ENCODE data around the gene ANKRD33B. TPM values are rescaled to one million over a fixed set of nuclear protein-coding genes. Genes with fewer than 3 reads are reported as not detected.

ANKRD33B gene
- total and polyA plus RNA-seq, 2 experiments from 2014 or later, result 0.71 to 1.5 TPM

DNA sequence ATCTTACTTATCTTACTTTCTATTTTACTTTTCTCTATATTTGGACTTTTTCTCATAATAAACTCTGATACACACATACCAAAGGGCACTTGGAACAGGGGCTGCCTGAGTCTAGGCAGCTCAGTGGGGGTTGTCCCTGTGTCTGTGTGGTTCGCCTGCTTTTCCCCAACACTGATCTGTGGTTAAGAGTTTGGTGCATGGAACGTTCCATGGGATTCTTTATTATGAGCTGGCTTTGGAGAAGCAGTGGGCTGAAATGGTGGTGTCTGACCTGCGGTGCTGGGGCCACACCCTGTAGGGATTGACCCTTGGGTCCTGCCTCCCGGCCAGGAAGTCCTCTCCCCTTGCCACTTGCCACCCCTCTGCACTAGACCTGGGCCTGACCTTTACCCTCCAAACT, 47.4 kb downstream of the ANKRD33B start:
- no peaks in the 10 kb centered on the region for H3K9me2 ChIP-seq (ENCODE audit: insufficient read depth)
- in situ Hi-C loops (cut with MboI), result no loop called here
- no peak for DNase-seq
- no peaks in the 10 kb centered on the region for H3K9me3 ChIP-seq (ENCODE audit: low read depth)
- H3F3A ChIP-seq (ENCODE audit: insufficient read depth), result 0 out of 2 replicates have a peak, but pooled peaks cover 4% of the 10 kb centered on the region
- TF ChIP-seq EZH2phosphoT487 (IDR thresholded peaks at IDR 0.05; ENCODE audit: insufficient read depth, low read depth), result no peak
- no peak for TF ChIP-seq EZH2 (IDR thresholded peaks at IDR 0.05; ENCODE audit: insufficient read depth, poor library complexity, severe bottlenecking)
- H3K27me3 ChIP-seq (replicated peaks; ENCODE audit: insufficient read depth), result no peaks in the 10 kb centered on the region
- no peak overlapping the region for H3K4me2 ChIP-seq (ENCODE audit: unreplicated experiment)
- no peak overlapping the region for H2AFZ ChIP-seq
- peaks cover 16% of the 10 kb centered on the region for H3K4me1 ChIP-seq (ENCODE audit: insufficient read depth)
- no peaks in the 10 kb centered on the region for H4K20me1 ChIP-seq (ENCODE audit: insufficient read depth)
- no peak overlapping the region for H3K4me3 ChIP-seq
- WGBS, 2 experiments (ENCODE audit: low coverage in 1 of 2, low lambda C conversion rate in 2 of 2, missing lambda C conversion rate in 2 of 2), result 81 to 89% methylated on average over 4 of the region's 4 CpGs
- H3K9ac ChIP-seq, result no peak overlapping the region
- H3K79me2 ChIP-seq (ENCODE audit: insufficient read depth), result no peaks in the 10 kb centered on the region
- H3K27ac ChIP-seq, result no peak overlapping the region
- H3K36me3 ChIP-seq (ENCODE audit: low read depth), result no peaks in the 10 kb centered on the region

DNA sequence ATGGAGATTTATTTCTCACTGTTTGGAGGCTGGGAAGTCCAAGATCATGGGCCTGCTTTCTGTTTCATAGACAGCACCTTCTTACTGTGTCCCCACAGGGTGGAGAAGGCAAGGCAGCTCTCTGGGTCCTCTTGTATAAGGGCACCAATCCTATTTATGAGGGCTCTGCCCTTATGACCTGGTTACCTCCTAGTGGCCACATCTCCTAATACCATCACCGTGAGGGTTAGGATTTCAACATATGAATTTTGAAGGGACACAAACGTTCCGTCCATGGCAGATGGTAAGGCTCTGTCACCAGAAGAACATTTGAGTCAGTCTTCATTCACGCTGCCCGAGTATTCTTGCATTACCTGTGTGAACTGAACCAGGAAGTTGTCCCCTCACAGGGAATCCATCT, 48.4 kb downstream of the ANKRD33B start:
- Histone ChIP-seq H2AFZ (no peak overlapping the region), H3K79me2 (ENCODE audit: insufficient read depth) (no peaks in the 10 kb centered on the region)

DNA sequence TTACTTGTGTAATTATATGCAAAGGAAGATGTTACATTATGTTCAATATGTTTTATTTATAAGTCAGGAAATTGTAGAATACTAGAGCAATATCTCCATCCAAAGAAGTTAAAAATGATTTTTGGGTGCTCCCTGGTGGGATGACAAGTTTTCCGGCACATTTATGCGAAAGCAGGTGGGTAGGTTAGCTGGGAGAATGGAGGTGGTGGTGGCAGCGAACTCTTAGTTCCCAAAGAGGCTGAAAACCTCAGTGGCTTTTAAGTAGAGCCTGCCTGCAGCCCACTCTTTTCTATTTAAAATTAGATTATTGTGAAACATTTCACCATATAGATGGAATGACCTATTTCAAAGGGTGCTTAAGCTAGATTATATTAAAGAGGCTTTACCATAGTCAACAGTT, 51.8 kb downstream of the ANKRD33B start:
- Histone ChIP-seq H3K27me3 (replicated peaks; ENCODE audit: insufficient read depth) (no peaks in the 10 kb centered on the region), H3K9me3 (ENCODE audit: low read depth) (no peaks in the 10 kb centered on the region), H3F3A (ENCODE audit: insufficient read depth) (no peaks in the 10 kb centered on the region), H3K9ac (no peak overlapping the region), H3K9me2 (ENCODE audit: insufficient read depth) (no peaks in the 10 kb centered on the region), H3K4me3 (no peak overlapping the region), H3K4me1 (ENCODE audit: insufficient read depth) (no peaks in the 10 kb centered on the region), H4K20me1 (ENCODE audit: insufficient read depth) (no peaks in the 10 kb centered on the region), H3K36me3 (ENCODE audit: low read depth) (no peaks in the 10 kb centered on the region), H3K4me2 (ENCODE audit: unreplicated experiment) (no peak overlapping the region), H3K79me2 (ENCODE audit: insufficient read depth) (no peaks in the 10 kb centered on the region), H2AFZ (no peak overlapping the region), H3K27ac (no peak overlapping the region)
- TF ChIP-seq EZH2 (IDR thresholded peaks at IDR 0.05; ENCODE audit: insufficient read depth, poor library complexity, severe bottlenecking), result no peak
- TF ChIP-seq EZH2phosphoT487 (IDR thresholded peaks at IDR 0.05; ENCODE audit: insufficient read depth, low read depth), result no peak
- 95 to 96% methylated on average over 3 of the region's 3 CpGs for WGBS, 2 experiments (ENCODE audit: low coverage in 1 of 2, low lambda C conversion rate in 2 of 2, missing lambda C conversion rate in 2 of 2)
- in situ Hi-C loops (cut with MboI), result no loop called here
- DNase-seq, result no peak

More for the DNA sequence above, 48.4 kb downstream of the ANKRD33B start:
- Histone ChIP-seq H3K9me3 (ENCODE audit: low read depth) (no peaks in the 10 kb centered on the region), H4K20me1 (ENCODE audit: insufficient read depth) (no peaks in the 10 kb centered on the region), H3K4me1 (ENCODE audit: insufficient read depth) (peaks cover 16% of the 10 kb centered on the region), H3K27me3 (replicated peaks; ENCODE audit: insufficient read depth) (no peaks in the 10 kb centered on the region), H3K27ac (no peak overlapping the region), H3K36me3 (ENCODE audit: low read depth) (no peaks in the 10 kb centered on the region), H3F3A (ENCODE audit: insufficient read depth) (0 out of 2 replicates have a peak, but pooled peaks cover 4% of the 10 kb centered on the region), H3K9ac (no peak overlapping the region), H3K9me2 (ENCODE audit: insufficient read depth) (no peaks in the 10 kb centered on the region), H3K4me3 (no peak overlapping the region), H3K4me2 (ENCODE audit: unreplicated experiment) (no peak overlapping the region)
- no peak for DNase-seq
- 75 to 79% methylated on average over 5 of the region's 5 CpGs for WGBS, 2 experiments (ENCODE audit: low coverage in 1 of 2, low lambda C conversion rate in 2 of 2, missing lambda C conversion rate in 2 of 2)
- TF ChIP-seq EZH2 (IDR thresholded peaks at IDR 0.05; ENCODE audit: insufficient read depth, poor library complexity, severe bottlenecking) (no peak), EZH2phosphoT487 (IDR thresholded peaks at IDR 0.05; ENCODE audit: insufficient read depth, low read depth) (no peak)
- in situ Hi-C loops (cut with MboI), result no loop called here

DNA sequence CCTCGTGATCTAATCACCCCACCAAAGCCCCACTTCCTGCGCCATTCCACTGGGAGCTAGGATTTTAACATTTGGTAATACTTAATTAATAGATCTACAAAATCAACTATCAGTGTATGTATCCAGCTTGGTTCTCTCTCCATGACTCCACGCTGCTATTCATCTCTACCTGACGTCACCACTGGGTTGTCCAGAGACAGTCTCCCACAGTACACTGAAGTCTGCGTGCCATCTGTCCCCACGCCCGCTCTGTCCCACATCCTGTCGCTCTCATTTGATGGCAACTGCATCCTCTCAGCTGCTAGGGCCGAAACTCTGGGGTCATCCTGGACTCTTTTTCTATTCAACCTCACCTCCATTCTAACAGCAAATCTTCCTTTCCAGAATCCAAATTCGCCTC, 53.2 kb downstream of the ANKRD33B start:
- TF ChIP-seq EZH2phosphoT487 (IDR thresholded peaks at IDR 0.05; ENCODE audit: insufficient read depth, low read depth), result no peak
- no peak for TF ChIP-seq EZH2 (IDR thresholded peaks at IDR 0.05; ENCODE audit: insufficient read depth, poor library complexity, severe bottlenecking)
- in situ Hi-C loops (cut with MboI), result no loop called here

DNA sequence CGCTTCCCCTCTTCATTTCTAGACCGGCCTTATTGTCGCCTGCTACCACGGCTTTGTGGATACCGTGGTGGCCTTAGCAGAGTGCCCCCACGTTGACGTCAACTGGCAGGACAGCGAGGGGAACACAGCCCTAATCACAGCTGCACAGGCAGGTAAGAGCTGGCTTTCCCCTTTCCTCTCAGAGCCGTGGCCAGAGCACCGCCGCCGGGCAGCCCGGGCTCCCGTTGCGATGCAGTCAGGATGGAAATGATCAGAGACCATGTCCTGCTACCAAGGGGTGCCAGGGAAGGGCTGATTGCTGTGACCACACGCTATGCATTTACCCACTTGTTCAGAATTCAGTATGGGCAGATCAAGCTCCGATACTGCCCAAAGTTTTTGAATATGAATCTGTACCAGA, 54.4 kb downstream of the ANKRD33B start:
- Histone ChIP-seq H3K36me3 (ENCODE audit: low read depth) (no peaks in the 10 kb centered on the region), H2AFZ (no peak overlapping the region), H3K9me3 (ENCODE audit: low read depth) (no peaks in the 10 kb centered on the region), H3K9ac (no peak overlapping the region), H3F3A (ENCODE audit: insufficient read depth) (no peaks in the 10 kb centered on the region), H4K20me1 (ENCODE audit: insufficient read depth) (no peaks in the 10 kb centered on the region), H3K27me3 (replicated peaks; ENCODE audit: insufficient read depth) (no peaks in the 10 kb centered on the region), H3K9me2 (ENCODE audit: insufficient read depth) (no peaks in the 10 kb centered on the region), H3K79me2 (ENCODE audit: insufficient read depth) (no peaks in the 10 kb centered on the region), H3K4me2 (ENCODE audit: unreplicated experiment) (no peak overlapping the region), H3K4me1 (ENCODE audit: insufficient read depth) (no peaks in the 10 kb centered on the region), H3K4me3 (no peak overlapping the region), H3K27ac (no peak overlapping the region)
- in situ Hi-C loops (cut with MboI), result no loop called here
- WGBS, 2 experiments (ENCODE audit: low coverage in 1 of 2, low lambda C conversion rate in 2 of 2, missing lambda C conversion rate in 2 of 2), result 94 to 95% methylated on average over 17 of the region's 17 CpGs
- TF ChIP-seq EZH2 (IDR thresholded peaks at IDR 0.05; ENCODE audit: insufficient read depth, poor library complexity, severe bottlenecking) (no peak), EZH2phosphoT487 (IDR thresholded peaks at IDR 0.05; ENCODE audit: insufficient read depth, low read depth) (no peak)
- no peak for DNase-seq

More for the DNA sequence above, 53.2 kb downstream of the ANKRD33B start:
- Histone ChIP-seq H3K4me1 (ENCODE audit: insufficient read depth) (no peaks in the 10 kb centered on the region), H3K79me2 (ENCODE audit: insufficient read depth) (no peaks in the 10 kb centered on the region), H3K36me3 (ENCODE audit: low read depth) (no peaks in the 10 kb centered on the region), H3K9me2 (ENCODE audit: insufficient read depth) (no peaks in the 10 kb centered on the region), H3K9me3 (ENCODE audit: low read depth) (no peaks in the 10 kb centered on the region), H3F3A (ENCODE audit: insufficient read depth) (no peaks in the 10 kb centered on the region), H4K20me1 (ENCODE audit: insufficient read depth) (no peaks in the 10 kb centered on the region), H2AFZ (no peak overlapping the region), H3K27ac (no peak overlapping the region), H3K9ac (no peak overlapping the region), H3K4me3 (no peak overlapping the region), H3K27me3 (replicated peaks; ENCODE audit: insufficient read depth) (no peaks in the 10 kb centered on the region), H3K4me2 (ENCODE audit: unreplicated experiment) (no peak overlapping the region)
- DNase-seq, result no peak
- WGBS, 2 experiments (ENCODE audit: low coverage in 1 of 2, low lambda C conversion rate in 2 of 2, missing lambda C conversion rate in 2 of 2), result 81 to 92% methylated on average over 9 to 10 of the region's 10 CpGs
